ENCODE results near the gene XBP1. TPM values are rescaled to one million over a fixed set of nuclear protein-coding genes. Genes with fewer than 3 reads are reported as not detected.

XBP1 gene
- total and polyA plus RNA-seq, 2 donors (not counting 3 experiments of a cell fraction or from before 2014, with no cell fraction given), result 90.4 to 102 TPM

- dilution Hi-C loops (cut with MboI; ENCODE audit: extremely low pct_ligation_motif_present, low sequenced_read_pairs), result no loop called here
- H3K27ac ChIP-seq (ENCODE audit: insufficient read depth, low read depth, low read length), result peak overlapping the region; percentile 100
- FAIRE-seq (peak; percentile 8), DNase-seq (ENCODE audit: low read depth, low spot score) (peak; percentile 82)
- ChIA-PET CTCF (interaction anchor here (0.6 to 4.7 kb wide), 9 partner anchors 9 to 447 kb away, joined by 3 to 18 read pairs (median 3); partner anchors contain the start of gene CCDC117), POLR2A (interaction anchor here (0.6 to 1.8 kb wide), 7 partner anchors 26 to 119 kb away, joined by 3 to 5 read pairs (median 4); partner anchors contain the start of genes CCDC117 and TTC28)
- intact Hi-C loops (cut with micrococcal nuclease), result loop anchor here (1.0 to 2.0 kb wide), 2 partner anchors 27 to 88 kb away; partner anchors contain the start of gene CCDC117
- H3K36me3 ChIP-seq (ENCODE audit: control insufficient read depth in 2 of 2, extremely low read depth in 1 of 2, insufficient read depth in 2 of 2, low read length in 2 of 2), result peaks cover 24 to 28% of the 10 kb centered on the region in 2 experiments
- no peak for TF ChIP-seq MYC (IDR thresholded peaks at IDR 0.05; ENCODE audit: low read depth, low read length)
- TF ChIP-seq EZH2 (IDR thresholded peaks at IDR 0.05; ENCODE audit: borderline replicate concordance, low read depth, low read length, severe bottlenecking), result no peak
- TF ChIP-seq MAX (IDR thresholded peaks at IDR 0.05; ENCODE audit: insufficient read depth, insufficient read length), result no peak
- TF ChIP-seq POLR2A (IDR thresholded peaks at IDR 0.05; ENCODE audit: low read depth, low read length), result no peak
- TF ChIP-seq POLR2AphosphoS5 (IDR thresholded peaks at IDR 0.05; ENCODE audit: insufficient read depth, low read depth, low read length), result peak; percentile 36
- TF ChIP-seq GATA2 (IDR thresholded peaks at IDR 0.05; ENCODE audit: insufficient read depth, insufficient read length, low read depth, low read length), result no peak
- H3K4me2 ChIP-seq (ENCODE audit: insufficient read depth, low read length), result peak overlapping the region; percentile 83
- H3K4me1 ChIP-seq (ENCODE audit: control insufficient read depth, extremely low read depth, insufficient read depth, low read length), result peaks cover 26% of the 10 kb centered on the region
- H4K20me1 ChIP-seq (replicated peaks; ENCODE audit: control insufficient read depth, extremely low read depth, insufficient read depth, low read length), result peaks cover 13% of the 10 kb centered on the region
- H3K4me3 ChIP-seq (replicated peaks in 1 of 3; ENCODE audit: insufficient read depth in 1 of 3, low read depth in 1 of 3, low read length in 3 of 3), result peak overlapping the region; percentile 84 to 100 (median 100)
- no peaks in the 10 kb centered on the region for H3K27me3 ChIP-seq (ENCODE audit: control insufficient read depth in 2 of 2, insufficient read depth in 2 of 2, low read length in 2 of 2)
- no TSS peak for BruUV-seq (replicated peaks)
- no peak overlapping the region for H2AFZ ChIP-seq (ENCODE audit: low read depth, low read length)
- peak overlapping the region; percentile 100 for H3K9ac ChIP-seq (replicated peaks; ENCODE audit: extremely low read depth, insufficient read depth, low read length)
- no peaks in the 10 kb centered on the region for H3K9me1 ChIP-seq (replicated peaks; ENCODE audit: control insufficient read depth, extremely low read depth, insufficient read depth, low read length)
- no peaks in the 10 kb centered on the region for H3K9me3 ChIP-seq (replicated peaks; ENCODE audit: control insufficient read depth, insufficient read depth, low read length)
- H3K79me2 ChIP-seq (ENCODE audit: control insufficient read depth, insufficient read depth, low read length), result peaks cover 72% of the 10 kb centered on the region
Measured at GRCh38 chr22:28798810-28799605, 1.4 kb downstream of the XBP1 start.

Data from endothelial cell of umbilical vein (primary cell).